ENCODE data around the gene CACHD1. TPM values are rescaled to one million over a fixed set of nuclear protein-coding genes. Genes with fewer than 3 reads are reported as not detected.

CACHD1 gene
- total RNA-seq, 1 experiment from 2014 or later: 16.6 TPM

DNA sequence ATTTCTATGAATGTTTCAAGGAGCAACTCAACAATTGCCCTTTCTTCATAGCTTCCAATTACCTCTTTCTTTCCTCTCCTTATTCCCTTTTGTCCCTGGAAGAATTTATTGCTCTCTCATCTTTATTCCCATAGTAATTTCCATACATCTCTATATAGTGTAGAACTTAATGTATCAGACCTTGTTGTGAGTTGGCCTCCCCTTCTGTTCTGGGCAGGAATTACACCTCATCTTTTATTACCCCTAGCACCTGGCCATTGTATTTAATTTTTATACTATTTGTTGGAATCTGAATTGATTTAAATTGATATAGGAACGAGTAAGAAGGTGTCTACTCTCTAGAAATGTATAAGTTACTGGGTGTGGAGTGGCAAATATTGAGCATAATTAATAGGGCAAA, 114.5 kb downstream of the CACHD1 start:
- H3K4me1 Mint-ChIP-seq (ENCODE audit: low read depth, unreplicated experiment): peaks cover 6% of the 10 kb centered on the region
- DNase-seq: no peak
- intact Hi-C loops (cut with micrococcal nuclease; ENCODE audit: unreplicated experiment): no loop called here
- Histone ChIP-seq H3K4me1 (peaks cover 7% of the 10 kb centered on the region; the same call in 1 of the 2 replicates), H3K9me3 (no peaks in the 10 kb centered on the region), H3K36me3 (ENCODE audit: control insufficient read depth, insufficient read depth, low read length) (no peaks in the 10 kb centered on the region), H3K27me3 (replicated peaks; ENCODE audit: control insufficient read depth, insufficient read depth, low read length) (no peaks in the 10 kb centered on the region), H3K4me3 (ENCODE audit: low read depth, low read length) (no peak overlapping the region)
- no peak overlapping the region for H3K27ac Mint-ChIP-seq (ENCODE audit: unreplicated experiment)
- ChIA-PET POLR2A (no interaction called here), CTCF (no interaction called here)
- no peaks in the 10 kb centered on the region for H3K27me3 Mint-ChIP-seq (ENCODE audit: insufficient read depth, unreplicated experiment)
- TF ChIP-seq, protein P1, sequence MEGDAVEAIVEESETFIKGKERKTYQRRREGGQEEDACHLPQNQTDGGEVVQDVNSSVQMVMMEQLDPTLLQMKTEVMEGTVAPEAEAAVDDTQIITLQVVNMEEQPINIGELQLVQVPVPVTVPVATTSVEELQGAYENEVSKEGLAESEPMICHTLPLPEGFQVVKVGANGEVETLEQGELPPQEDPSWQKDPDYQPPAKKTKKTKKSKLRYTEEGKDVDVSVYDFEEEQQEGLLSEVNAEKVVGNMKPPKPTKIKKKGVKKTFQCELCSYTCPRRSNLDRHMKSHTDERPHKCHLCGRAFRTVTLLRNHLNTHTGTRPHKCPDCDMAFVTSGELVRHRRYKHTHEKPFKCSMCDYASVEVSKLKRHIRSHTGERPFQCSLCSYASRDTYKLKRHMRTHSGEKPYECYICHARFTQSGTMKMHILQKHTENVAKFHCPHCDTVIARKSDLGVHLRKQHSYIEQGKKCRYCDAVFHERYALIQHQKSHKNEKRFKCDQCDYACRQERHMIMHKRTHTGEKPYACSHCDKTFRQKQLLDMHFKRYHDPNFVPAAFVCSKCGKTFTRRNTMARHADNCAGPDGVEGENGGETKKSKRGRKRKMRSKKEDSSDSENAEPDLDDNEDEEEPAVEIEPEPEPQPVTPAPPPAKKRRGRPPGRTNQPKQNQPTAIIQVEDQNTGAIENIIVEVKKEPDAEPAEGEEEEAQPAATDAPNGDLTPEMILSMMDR (IDR thresholded peaks at IDR 0.05; ENCODE audit: insufficient read depth in 1 of 2, low read depth in 1 of 2, low read length in 1 of 2, severe bottlenecking in 1 of 2, unreplicated experiment in 1 of 2): no peak
- H3K4me3 Mint-ChIP-seq (ENCODE audit: unreplicated experiment): no peak overlapping the region
- H3K9me3 Mint-ChIP-seq (ENCODE audit: unreplicated experiment): no peaks in the 10 kb centered on the region
- no TSS peak for BruUV-seq (replicated peaks)
- no peaks in the 10 kb centered on the region for H3K36me3 Mint-ChIP-seq (ENCODE audit: insufficient read depth, unreplicated experiment)

DNA sequence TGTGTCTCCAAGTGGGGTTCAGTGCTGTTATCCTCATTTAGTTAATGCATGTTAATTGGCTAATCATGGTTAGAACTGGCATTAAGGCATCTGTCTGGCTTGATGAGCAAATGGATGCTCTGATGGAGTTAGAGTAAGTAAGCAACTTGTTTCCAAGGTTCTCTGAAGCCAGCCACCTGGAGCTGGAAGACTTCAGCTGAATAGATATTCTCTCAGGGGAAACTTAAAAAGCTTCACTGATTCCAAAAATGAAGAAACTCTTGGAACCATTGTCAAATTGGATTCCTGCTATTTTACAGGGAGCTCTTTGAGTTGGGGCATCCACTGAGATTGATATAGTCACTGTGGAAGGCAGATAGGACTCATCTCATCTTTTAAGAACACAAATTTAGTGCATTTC, 118.9 kb downstream of the CACHD1 start:
- Histone ChIP-seq H3K27me3 (replicated peaks; ENCODE audit: control insufficient read depth, insufficient read depth, low read length) (no peaks in the 10 kb centered on the region), H3K36me3 (ENCODE audit: control insufficient read depth, insufficient read depth, low read length) (no peaks in the 10 kb centered on the region), H3K4me1 (peaks cover 24% of the 10 kb centered on the region; the same call in 1 of the 2 replicates), H3K4me3 (ENCODE audit: low read depth, low read length) (no peak overlapping the region), H3K9me3 (no peaks in the 10 kb centered on the region; the same call in 1 of the 2 replicates)
- CTCF ChIA-PET: no interaction called here
- no peak for DNase-seq
- no peaks in the 10 kb centered on the region for H3K27me3 Mint-ChIP-seq (ENCODE audit: insufficient read depth, unreplicated experiment)
- no TSS peak for BruUV-seq (replicated peaks)
- H3K36me3 Mint-ChIP-seq (ENCODE audit: insufficient read depth, unreplicated experiment): no peaks in the 10 kb centered on the region
- TF ChIP-seq, protein P1 (IDR thresholded peaks at IDR 0.05; ENCODE audit: insufficient read depth in 1 of 2, low read depth in 1 of 2, low read length in 1 of 2, severe bottlenecking in 1 of 2, unreplicated experiment in 1 of 2): no peak
- intact Hi-C loops (cut with micrococcal nuclease; ENCODE audit: unreplicated experiment): no loop called here
- POLR2A ChIA-PET: no interaction called here
- no peak overlapping the region for H3K4me3 Mint-ChIP-seq (ENCODE audit: unreplicated experiment)
- H3K27ac Mint-ChIP-seq (ENCODE audit: unreplicated experiment): no peak overlapping the region
- H3K4me1 Mint-ChIP-seq (ENCODE audit: low read depth, unreplicated experiment): peaks cover 10% of the 10 kb centered on the region
- no peaks in the 10 kb centered on the region for H3K9me3 Mint-ChIP-seq (ENCODE audit: unreplicated experiment)

DNA sequence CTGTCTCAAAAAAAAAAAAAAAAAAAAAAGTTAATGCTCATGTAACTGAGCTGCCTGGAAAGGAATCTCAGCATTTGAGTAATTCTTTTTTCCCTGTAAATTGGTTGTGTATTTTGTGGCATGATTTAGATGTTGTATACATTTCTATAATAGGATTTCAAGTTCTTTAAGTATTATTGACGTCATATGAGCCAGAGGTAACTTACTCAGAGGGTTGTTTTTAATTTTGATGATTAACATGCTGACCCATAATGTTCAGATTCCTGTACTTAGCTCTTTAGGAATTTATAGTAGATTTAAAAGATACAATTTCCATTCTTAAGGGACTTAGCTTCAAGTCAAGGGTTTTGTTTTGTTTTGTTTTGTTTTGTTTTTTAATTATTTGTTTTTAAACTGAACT, 120.4 kb downstream of the CACHD1 start:
- POLR2A ChIA-PET: no interaction called here
- no peak overlapping the region for H3K27ac Mint-ChIP-seq (ENCODE audit: unreplicated experiment)
- CTCF ChIA-PET: no interaction called here

More for the DNA sequence above, 120.4 kb downstream of the CACHD1 start:
- Mint-ChIP-seq H3K27me3 (ENCODE audit: insufficient read depth, unreplicated experiment) (no peaks in the 10 kb centered on the region), H3K36me3 (ENCODE audit: insufficient read depth, unreplicated experiment) (no peaks in the 10 kb centered on the region), H3K4me3 (ENCODE audit: unreplicated experiment) (no peak overlapping the region), H3K9me3 (ENCODE audit: unreplicated experiment) (no peaks in the 10 kb centered on the region), H3K4me1 (ENCODE audit: low read depth, unreplicated experiment) (peaks cover 17% of the 10 kb centered on the region)
- H3K9me3 ChIP-seq: no peaks in the 10 kb centered on the region; the same call in 1 of the 2 replicates
- H3K36me3 ChIP-seq (ENCODE audit: control insufficient read depth, insufficient read depth, low read length): no peaks in the 10 kb centered on the region
- no TSS peak for BruUV-seq (replicated peaks)
- intact Hi-C loops (cut with micrococcal nuclease; ENCODE audit: unreplicated experiment): no loop called here
- no peak for DNase-seq
- TF ChIP-seq, protein P1 (IDR thresholded peaks at IDR 0.05; ENCODE audit: insufficient read depth in 1 of 2, low read depth in 1 of 2, low read length in 1 of 2, severe bottlenecking in 1 of 2, unreplicated experiment in 1 of 2): no peak
- H3K27me3 ChIP-seq (replicated peaks; ENCODE audit: control insufficient read depth, insufficient read depth, low read length): no peaks in the 10 kb centered on the region
- peaks cover 36% of the 10 kb centered on the region for H3K4me1 ChIP-seq
- no peak overlapping the region for H3K4me3 ChIP-seq (ENCODE audit: low read depth, low read length)
